Mesangial cell (primary cell): ENCODE results near the gene SKA1. TPM values are rescaled to one million over a fixed set of nuclear protein-coding genes. Genes with fewer than 3 reads are reported as not detected.

Experiments
- total RNA-seq: library from RNA; depleted of rRNA; stranded (reverse); fragments of >200 nt; gene quantifications from 2 replicates; pipeline ENCODE4 v1.2.3, GENCODE V29; 2015

Gene SKA1, protein sequence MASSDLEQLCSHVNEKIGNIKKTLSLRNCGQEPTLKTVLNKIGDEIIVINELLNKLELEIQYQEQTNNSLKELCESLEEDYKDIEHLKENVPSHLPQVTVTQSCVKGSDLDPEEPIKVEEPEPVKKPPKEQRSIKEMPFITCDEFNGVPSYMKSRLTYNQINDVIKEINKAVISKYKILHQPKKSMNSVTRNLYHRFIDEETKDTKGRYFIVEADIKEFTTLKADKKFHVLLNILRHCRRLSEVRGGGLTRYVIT
- total RNA-seq, result 1.4 and 35.8 TPM in 2 replicates

DNA sequence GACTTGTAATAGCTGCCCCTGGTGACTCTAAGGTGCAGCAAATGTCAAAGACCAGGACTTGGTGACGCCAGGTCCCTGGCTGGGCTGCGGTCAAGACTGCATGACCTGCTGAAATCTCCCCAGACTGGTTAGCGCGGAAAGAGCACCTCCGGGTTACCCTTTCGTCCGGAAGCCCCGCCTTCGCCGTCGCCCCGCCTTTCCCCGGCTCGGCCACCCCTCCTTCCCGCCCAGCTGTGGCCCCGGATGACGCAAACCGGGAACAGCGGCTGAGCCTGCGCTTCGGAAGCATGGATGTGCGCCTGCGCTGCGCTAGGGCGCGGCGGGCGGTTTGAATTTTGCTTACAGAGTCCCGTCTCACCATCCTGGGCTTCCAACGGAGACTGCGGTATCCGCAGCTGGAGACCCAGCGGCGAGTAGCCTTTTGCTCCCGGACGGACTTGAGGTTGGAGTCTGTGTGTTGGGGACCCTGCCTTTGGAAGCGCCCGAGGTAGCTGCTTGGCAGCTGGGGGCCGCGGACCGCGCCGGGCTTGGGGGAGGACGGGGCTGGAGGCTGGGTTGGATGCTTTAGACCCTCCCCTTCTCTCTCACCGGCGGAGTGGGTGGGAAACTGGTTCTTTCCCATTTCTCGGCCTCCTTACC is at the start of gene SKA1:
Gene SKA1 (plus strand): TSS at position 294 of the 639 bp plus-strand sequence. CDS start 785 bp downstream, outside the sequence.

Other genes starting within 250 kb of the SKA1 start
- 12.2 and 24.6 TPM in 2 replicates for gene MYO5B, start 179.9 kb upstream of the SKA1 start, total RNA-seq
- gene CFAP53, start 108.6 kb upstream of the SKA1 start, total RNA-seq, result 0.38 TPM in 1 of 2 replicates, not detected in the other
- gene MBD1, start 93.5 kb upstream of the SKA1 start, total RNA-seq, result 62.7 and 68.6 TPM in 2 replicates
- gene CXXC1, start 87.4 kb upstream of the SKA1 start, total RNA-seq, result 30.8 and 41.7 TPM in 2 replicates
- under 0.01 and 0.63 TPM in 2 replicates for gene MAPK4, start 185.0 kb downstream of the SKA1 start, total RNA-seq